Testis (tissue), 2 donors: ENCODE results near the gene PSMB2.

Experiments
- POLR2A ChIP-seq: fragments of 450-650 bp; IDR thresholded peaks from one replicate; pipeline ENCODE4 v1.6.1; 2017; ENCODE audit warnings: antibody characterized with exemption, mild to moderate bottlenecking, moderate library complexity
- TF ChIP-seq, protein P1 (sequence below), 3 experiments: fragments of 450-650 bp in 2 of 3; fragments of 200-600 bp in 1 of 3; sonication (generic) in 1 of 3; IDR thresholded peaks; one replicate each; pipeline ENCODE4 v1.5.1; 2016 to 2019; ENCODE audit warnings: antibody characterized with exemption in 3 of 3, mild to moderate bottlenecking in 2 of 3, moderate library complexity in 1 of 3

- TF ChIP-seq, protein P1, sequence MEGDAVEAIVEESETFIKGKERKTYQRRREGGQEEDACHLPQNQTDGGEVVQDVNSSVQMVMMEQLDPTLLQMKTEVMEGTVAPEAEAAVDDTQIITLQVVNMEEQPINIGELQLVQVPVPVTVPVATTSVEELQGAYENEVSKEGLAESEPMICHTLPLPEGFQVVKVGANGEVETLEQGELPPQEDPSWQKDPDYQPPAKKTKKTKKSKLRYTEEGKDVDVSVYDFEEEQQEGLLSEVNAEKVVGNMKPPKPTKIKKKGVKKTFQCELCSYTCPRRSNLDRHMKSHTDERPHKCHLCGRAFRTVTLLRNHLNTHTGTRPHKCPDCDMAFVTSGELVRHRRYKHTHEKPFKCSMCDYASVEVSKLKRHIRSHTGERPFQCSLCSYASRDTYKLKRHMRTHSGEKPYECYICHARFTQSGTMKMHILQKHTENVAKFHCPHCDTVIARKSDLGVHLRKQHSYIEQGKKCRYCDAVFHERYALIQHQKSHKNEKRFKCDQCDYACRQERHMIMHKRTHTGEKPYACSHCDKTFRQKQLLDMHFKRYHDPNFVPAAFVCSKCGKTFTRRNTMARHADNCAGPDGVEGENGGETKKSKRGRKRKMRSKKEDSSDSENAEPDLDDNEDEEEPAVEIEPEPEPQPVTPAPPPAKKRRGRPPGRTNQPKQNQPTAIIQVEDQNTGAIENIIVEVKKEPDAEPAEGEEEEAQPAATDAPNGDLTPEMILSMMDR (IDR thresholded peaks at IDR 0.05): no peak
- TF ChIP-seq POLR2A: no peak
Observed at GRCh38 chr1:35589516-35590427, 51.6 kb downstream of the PSMB2 start.
